ENCODE measurements around the gene IGSF21.

The IGSF21 gene

DNA sequence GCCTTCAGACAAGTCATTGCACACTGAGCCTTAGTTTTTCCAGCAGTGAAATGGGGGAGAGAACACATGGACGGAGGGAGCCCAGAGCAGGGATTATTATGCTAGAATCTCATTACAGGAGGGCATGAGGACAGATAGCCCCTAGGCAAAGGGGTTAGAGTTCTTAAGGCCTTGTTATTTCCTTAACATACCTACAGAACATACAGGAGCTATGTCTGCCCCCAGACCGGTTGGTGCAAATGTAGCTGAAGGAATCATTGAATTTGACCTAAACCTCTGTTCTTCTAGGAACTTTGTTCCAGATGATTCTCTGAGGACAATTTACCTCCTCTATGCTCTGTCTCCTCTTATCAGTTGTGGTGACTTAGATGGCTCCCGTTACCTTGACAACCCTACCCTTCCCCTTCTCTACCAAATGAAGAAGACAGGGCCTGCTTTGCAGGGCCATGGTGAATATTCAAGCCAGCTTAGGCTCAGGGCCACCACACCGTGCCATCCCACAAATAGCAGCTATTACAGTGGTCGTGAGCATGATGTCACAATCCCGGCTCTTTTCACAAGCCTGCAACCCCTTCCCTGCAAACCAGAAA, 156.9 kb downstream of the IGSF21 start:
- CTCF ChIA-PET = interaction anchor here (0.5 kb wide), 1 partner anchor 1399 kb away, joined by 3 read pairs; no protein-coding TSS in a partner anchor
- Mint-ChIP-seq H3K4me3 (no peak overlapping the region), H3K27me3 (no peaks in the 10 kb centered on the region), H3K27ac (no peak overlapping the region), H3K36me3 (no peaks in the 10 kb centered on the region), H3K4me1 (no peaks in the 10 kb centered on the region), H3K9me3 (no peaks in the 10 kb centered on the region)
- DNase-seq = no peak

DNA sequence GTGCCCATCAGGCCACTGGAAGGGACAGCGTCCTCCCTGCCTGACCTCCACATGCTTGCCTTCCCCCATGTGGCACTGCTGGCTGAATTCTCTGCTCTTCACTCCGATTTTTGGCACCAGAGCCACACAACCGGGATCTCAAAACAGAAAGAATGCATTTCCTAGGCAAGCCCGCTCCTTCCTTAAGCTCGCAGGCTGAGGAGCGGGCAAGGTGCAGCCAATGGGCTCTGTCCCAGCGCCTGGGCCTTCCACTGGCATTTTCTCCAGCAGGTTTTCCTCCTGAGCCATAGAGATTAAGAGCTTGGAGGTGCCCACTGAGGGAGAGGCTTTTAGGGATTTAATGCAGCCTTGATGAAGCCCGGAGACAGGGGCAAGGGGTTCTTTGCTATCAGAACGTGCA, 158.0 kb downstream of the IGSF21 start:
- CTCF ChIA-PET = no interaction called here
- DNase-seq = no peak
- H3K36me3 Mint-ChIP-seq = no peaks in the 10 kb centered on the region
- no peaks in the 10 kb centered on the region for H3K27me3 Mint-ChIP-seq
- no peak overlapping the region for H3K27ac Mint-ChIP-seq
- no peaks in the 10 kb centered on the region for H3K4me1 Mint-ChIP-seq
- no peaks in the 10 kb centered on the region for H3K9me3 Mint-ChIP-seq
- no peak overlapping the region for H3K4me3 Mint-ChIP-seq

- H3K4me1 Mint-ChIP-seq = no peaks in the 10 kb centered on the region
- no peaks in the 10 kb centered on the region for H3K36me3 Mint-ChIP-seq
- no peak overlapping the region for H3K4me3 Mint-ChIP-seq
- H3K9me3 Mint-ChIP-seq = no peaks in the 10 kb centered on the region
- no peak overlapping the region for H3K27ac Mint-ChIP-seq
- CTCF ChIA-PET = interaction anchor here (1.0 kb wide), 1 partner anchor 13 kb away, joined by 3 read pairs; no protein-coding TSS in a partner anchor
- H3K27me3 Mint-ChIP-seq = no peaks in the 10 kb centered on the region
- DNase-seq = no peak
Observed at GRCh38 chr1:18266391-18266790, 158.8 kb downstream of the IGSF21 start.

DNA sequence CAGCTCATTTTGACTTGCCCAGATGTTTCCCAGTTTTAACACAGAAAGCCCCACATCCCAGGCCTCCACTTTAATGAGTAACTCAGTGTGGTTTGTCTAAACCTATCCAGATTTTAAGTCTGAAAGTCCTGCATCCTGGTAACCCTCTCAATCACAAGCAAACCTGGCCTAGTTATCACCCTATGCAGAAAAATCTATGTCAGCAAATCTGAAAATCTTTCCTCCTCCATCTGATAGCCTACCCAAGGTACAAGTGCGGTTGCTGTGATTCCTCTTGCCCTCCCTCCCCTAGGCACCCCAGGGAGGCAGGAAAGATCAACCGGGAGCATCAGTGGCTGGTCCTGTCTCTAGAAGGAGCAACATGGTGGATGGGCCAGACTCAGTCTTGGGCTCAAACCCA, 163.7 kb downstream of the IGSF21 start:
- no peak for DNase-seq
- Mint-ChIP-seq H3K27ac (no peak overlapping the region), H3K9me3 (no peaks in the 10 kb centered on the region), H3K36me3 (no peaks in the 10 kb centered on the region), H3K4me1 (no peaks in the 10 kb centered on the region), H3K4me3 (no peak overlapping the region), H3K27me3 (no peaks in the 10 kb centered on the region)
- CTCF ChIA-PET = no interaction called here

DNA sequence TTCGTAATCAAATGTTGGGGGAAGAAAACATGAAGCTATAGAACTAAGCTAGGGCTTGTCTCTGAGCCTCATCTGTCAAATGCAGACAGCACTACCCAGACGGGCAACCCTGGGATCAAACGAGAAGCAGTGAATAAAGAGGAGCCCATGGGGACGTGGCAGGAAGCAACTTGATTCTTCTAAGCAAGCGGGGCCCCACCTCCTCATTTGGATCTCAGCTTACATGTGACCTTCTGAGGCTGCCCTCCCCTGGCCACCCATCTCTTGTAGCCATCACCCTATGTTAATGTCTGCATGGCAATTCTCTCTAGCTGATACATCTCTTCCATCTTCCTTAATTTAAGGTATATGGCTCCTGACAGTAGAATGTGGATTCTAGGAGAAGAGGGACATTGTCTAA, 171.3 kb downstream of the IGSF21 start:
- no peaks in the 10 kb centered on the region for H3K9me3 Mint-ChIP-seq
- DNase-seq = no peak
- no peaks in the 10 kb centered on the region for H3K4me1 Mint-ChIP-seq
- peaks cover under 1% of the 10 kb centered on the region for H3K27me3 Mint-ChIP-seq
- CTCF ChIA-PET = no interaction called here
- no peak overlapping the region for H3K4me3 Mint-ChIP-seq
- no peak overlapping the region for H3K27ac Mint-ChIP-seq
- no peaks in the 10 kb centered on the region for H3K36me3 Mint-ChIP-seq

GRCh38 chr1:18279351-18280074, 171.9 kb downstream of the IGSF21 start:
- Mint-ChIP-seq H3K4me3 (no peak overlapping the region), H3K27me3 (peaks cover 4% of the 10 kb centered on the region)
- CTCF ChIA-PET = no interaction called here

DNA sequence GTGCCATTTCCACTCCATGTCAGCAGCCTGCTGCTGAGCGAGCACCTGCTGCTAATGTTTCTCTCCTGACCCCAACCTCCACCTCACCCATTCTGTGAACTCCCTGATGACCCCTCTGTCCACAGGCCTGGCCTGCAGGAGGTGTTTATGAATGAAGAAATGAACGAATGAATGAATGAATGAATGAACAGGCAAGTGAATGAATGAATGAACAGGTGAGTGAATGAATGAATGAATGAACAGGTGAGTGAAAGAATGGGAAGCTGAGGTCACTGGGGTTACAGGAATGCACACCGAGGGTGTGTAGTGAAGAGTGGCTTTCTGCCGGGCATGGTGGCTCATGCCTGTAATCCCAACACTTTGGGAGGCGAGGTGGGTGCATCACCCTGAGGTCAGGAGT, 173.4 kb downstream of the IGSF21 start:
- H3K27ac Mint-ChIP-seq = no peak overlapping the region
- H3K27me3 Mint-ChIP-seq = peaks cover 4% of the 10 kb centered on the region
- H3K9me3 Mint-ChIP-seq = no peaks in the 10 kb centered on the region
- no peak for DNase-seq
- no peaks in the 10 kb centered on the region for H3K4me1 Mint-ChIP-seq
- no peaks in the 10 kb centered on the region for H3K36me3 Mint-ChIP-seq
- no peak overlapping the region for H3K4me3 Mint-ChIP-seq
- CTCF ChIA-PET = no interaction called here

More at GRCh38 chr1:18279351-18280074, 171.9 kb downstream of the IGSF21 start:
- Mint-ChIP-seq H3K4me1 (no peaks in the 10 kb centered on the region), H3K36me3 (no peaks in the 10 kb centered on the region), H3K27ac (no peak overlapping the region), H3K9me3 (no peaks in the 10 kb centered on the region)
- DNase-seq = no peak

DNA sequence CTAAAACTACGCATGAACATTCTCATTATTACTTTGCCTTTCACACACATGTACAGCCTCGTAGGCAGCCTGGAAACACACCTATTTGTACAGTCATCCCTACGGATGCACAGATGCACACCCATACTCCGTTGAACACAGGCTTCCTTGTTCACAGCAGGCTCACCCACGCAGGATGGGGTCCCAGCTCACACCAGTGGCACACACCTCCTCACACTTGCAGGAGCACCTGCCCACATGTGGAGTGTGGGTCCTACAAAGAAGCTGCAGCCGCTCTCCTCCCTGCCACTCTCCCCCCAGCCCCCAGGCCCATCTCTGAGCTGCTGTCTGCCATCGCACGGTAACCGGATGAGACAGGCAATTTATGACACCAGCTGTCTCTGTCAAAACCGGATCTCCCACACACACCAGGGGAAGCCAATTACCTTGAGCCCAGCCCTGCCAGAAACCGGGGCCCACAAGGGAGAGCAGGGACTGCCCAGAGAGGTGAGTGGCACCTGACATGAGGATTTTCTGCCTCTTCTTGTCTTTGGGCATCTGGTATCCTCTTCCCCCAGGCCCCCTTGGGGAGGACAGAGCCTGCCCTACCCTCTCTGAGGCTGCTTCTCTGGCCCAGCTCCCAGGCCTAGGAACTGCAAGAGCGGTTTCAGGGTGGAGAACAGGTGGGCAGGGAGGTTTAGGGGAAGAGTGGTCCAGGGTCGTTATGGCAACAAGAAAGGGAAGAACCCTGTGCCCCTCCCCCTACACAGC, 175.4 kb downstream of the IGSF21 start:
- CTCF ChIA-PET = no interaction called here
- Mint-ChIP-seq H3K9me3 (no peaks in the 10 kb centered on the region), H3K4me3 (no peak overlapping the region), H3K36me3 (no peaks in the 10 kb centered on the region), H3K27me3 (peaks cover 8% of the 10 kb centered on the region), H3K4me1 (no peaks in the 10 kb centered on the region), H3K27ac (no peak overlapping the region)
- no peak for DNase-seq

DNA sequence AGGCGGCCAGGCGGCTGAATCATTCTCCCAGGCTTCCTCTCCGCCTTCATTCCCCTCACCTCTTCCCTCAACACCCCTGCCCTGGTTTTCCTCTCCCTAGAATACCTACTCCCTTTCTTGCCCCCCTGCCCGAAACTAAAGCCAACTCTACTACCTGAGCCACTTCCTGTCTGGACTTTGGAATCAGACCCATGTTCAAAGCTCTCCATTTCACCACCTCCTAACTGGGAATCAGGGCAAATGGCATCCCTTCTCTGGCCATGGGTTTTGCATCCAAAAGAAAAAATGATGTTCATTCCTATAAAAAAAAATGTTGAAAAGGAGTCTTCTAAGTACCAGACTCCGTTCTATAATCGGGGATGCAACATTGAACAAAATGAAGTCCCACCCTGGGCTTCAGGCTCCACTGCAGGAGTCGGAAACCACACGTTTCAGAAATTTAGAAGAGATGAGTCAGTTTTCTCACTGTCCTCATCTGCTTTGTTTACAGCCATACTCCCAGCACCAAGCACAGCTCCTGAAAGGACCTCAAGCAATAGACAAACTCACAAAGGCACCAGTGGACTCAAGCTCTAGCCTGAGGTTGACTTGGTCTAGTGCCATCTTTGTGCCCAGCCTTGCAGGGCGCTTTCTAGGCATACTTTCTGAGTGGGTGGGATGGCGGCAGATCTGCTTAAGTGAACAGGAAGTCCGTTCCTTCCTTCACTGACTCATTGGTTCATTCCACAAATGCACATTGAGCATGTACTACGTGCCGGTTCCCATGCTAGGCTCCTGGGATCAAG, 176.2 kb downstream of the IGSF21 start:
- Mint-ChIP-seq H3K27me3 (peaks cover 8% of the 10 kb centered on the region), H3K4me3 (no peak overlapping the region), H3K9me3 (no peaks in the 10 kb centered on the region), H3K36me3 (no peaks in the 10 kb centered on the region), H3K4me1 (no peaks in the 10 kb centered on the region), H3K27ac (no peak overlapping the region)
- DNase-seq = no peak
- CTCF ChIA-PET = no interaction called here

GRCh38 chr1:18284805-18285537, 177.4 kb downstream of the IGSF21 start:
- Mint-ChIP-seq H3K27me3 (peaks cover 8% of the 10 kb centered on the region), H3K9me3 (no peaks in the 10 kb centered on the region), H3K4me3 (no peak overlapping the region), H3K36me3 (no peaks in the 10 kb centered on the region), H3K4me1 (no peaks in the 10 kb centered on the region), H3K27ac (no peak overlapping the region)
- CTCF ChIA-PET = no interaction called here
- DNase-seq = no peak

GRCh38 chr1:18285538-18285924, 177.9 kb downstream of the IGSF21 start:
- Mint-ChIP-seq H3K27me3 (peaks cover 8% of the 10 kb centered on the region), H3K36me3 (no peaks in the 10 kb centered on the region)

DNA sequence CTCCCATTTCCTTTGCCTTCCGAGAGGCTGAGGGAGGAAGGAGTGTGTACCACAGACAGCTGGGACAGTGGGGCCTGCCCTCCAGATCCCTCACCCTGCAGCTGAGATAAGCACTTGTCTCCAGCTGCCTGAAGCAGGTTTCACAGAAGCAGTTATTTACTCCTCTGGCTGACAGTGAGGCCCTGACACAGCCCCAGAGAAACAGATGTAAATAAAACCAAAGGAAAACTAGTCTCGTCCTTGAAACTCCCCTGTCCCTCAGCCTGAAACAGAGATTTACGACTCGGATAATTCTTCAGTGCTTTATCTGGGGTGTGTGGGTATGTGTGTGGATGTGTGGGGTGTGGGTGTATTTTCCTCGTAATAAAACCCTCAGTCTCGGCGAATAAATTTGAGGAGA, 181.1 kb downstream of the IGSF21 start:
- CTCF ChIA-PET = no interaction called here
- no peaks in the 10 kb centered on the region for H3K36me3 Mint-ChIP-seq
- H3K27me3 Mint-ChIP-seq = peaks cover 14% of the 10 kb centered on the region
- no peaks in the 10 kb centered on the region for H3K9me3 Mint-ChIP-seq
- no peak for DNase-seq
- H3K4me3 Mint-ChIP-seq = no peak overlapping the region
- H3K4me1 Mint-ChIP-seq = no peaks in the 10 kb centered on the region
- H3K27ac Mint-ChIP-seq = no peak overlapping the region

More at GRCh38 chr1:18285538-18285924, 177.9 kb downstream of the IGSF21 start:
- no peak overlapping the region for H3K27ac Mint-ChIP-seq
- CTCF ChIA-PET = no interaction called here
- no peak overlapping the region for H3K4me3 Mint-ChIP-seq
- no peaks in the 10 kb centered on the region for H3K9me3 Mint-ChIP-seq
- no peak for DNase-seq
- no peaks in the 10 kb centered on the region for H3K4me1 Mint-ChIP-seq

DNA sequence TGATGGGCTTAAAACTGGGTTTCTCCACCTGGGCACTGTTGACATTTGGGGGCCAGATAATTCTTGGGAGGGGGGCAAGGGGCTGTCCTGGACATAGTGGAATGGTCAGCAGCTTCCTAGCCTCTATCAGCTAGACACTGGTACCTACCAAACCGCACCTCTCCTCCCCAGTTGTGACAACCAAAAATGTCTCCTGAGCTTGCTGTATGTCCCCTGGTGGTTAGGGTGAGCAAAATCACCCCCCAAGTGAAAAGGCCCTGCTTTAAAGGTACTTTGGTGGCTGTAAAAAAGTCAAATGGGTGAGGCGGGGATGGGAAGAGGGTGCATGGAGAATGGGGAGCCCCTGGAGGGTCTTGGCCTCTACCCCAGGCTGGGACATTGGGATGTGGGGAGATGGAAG, 182.0 kb downstream of the IGSF21 start:
- DNase-seq = no peak
- Mint-ChIP-seq H3K9me3 (no peaks in the 10 kb centered on the region), H3K4me3 (no peak overlapping the region), H3K27ac (no peak overlapping the region), H3K27me3 (peaks cover 17% of the 10 kb centered on the region), H3K36me3 (no peaks in the 10 kb centered on the region), H3K4me1 (no peaks in the 10 kb centered on the region)
- CTCF ChIA-PET = no interaction called here
